ENCODE results near the gene DOHH.

- TF ChIP-seq ZNF695 (CRISPR knock-in tag; IDR thresholded peaks at IDR 0.05): no peak
- TF ChIP-seq, protein P1, sequence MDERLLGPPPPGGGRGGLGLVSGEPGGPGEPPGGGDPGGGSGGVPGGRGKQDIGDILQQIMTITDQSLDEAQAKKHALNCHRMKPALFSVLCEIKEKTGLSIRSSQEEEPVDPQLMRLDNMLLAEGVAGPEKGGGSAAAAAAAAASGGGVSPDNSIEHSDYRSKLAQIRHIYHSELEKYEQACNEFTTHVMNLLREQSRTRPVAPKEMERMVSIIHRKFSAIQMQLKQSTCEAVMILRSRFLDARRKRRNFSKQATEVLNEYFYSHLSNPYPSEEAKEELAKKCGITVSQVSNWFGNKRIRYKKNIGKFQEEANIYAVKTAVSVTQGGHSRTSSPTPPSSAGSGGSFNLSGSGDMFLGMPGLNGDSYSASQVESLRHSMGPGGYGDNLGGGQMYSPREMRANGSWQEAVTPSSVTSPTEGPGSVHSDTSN (CRISPR knock-in tag; IDR thresholded peaks at IDR 0.05; ENCODE audit: low read depth): no peak
- TF ChIP-seq, protein P1 (tag; conservative IDR thresholded peaks at IDR 0.05; ENCODE audit: low read depth): no peak
- no peak for TF ChIP-seq YY1 (IDR thresholded peaks at IDR 0.05; ENCODE audit: borderline replicate concordance in 1 of 3, control insufficient read depth in 1 of 3, extremely low read depth in 1 of 3, insufficient read depth in 3 of 3, insufficient read length in 1 of 3, insufficient replicate concordance in 2 of 3, low read depth in 1 of 3, low read length in 2 of 3)
These were observed 45.6 kb upstream of the DOHH start for GRCh38 chr19:3546119-3546518.
